Stimulated activated CD8-positive, alpha-beta memory T cell treated with anti-CD3 and anti-CD28 coated beads, Interleukin-4, amount 100 ng/mL, for 1 hour (primary cell): Measurements from ENCODE around the gene TOPBP1.
"Not testable (repeated sequence)": the region's sequence is repeated elsewhere in the genome, so short reads cannot be mapped to it uniquely, and the experiment has no call there.

ENCODE experiments used
- DNase-seq, 2 donors: peaks; one replicate each; pipeline ENCODE4 v3.0.0-alpha.2; 2020; ENCODE audit warnings: low read depth in 2 of 2, low spot score in 1 of 2

The TOPBP1 gene

GRCh38 chr3:133661454-133662277 lies at the start of gene TOPBP1:
TOPBP1 (minus strand) TSS chr3:133661941; CDS start chr3:133661127, 814 bp downstream.
- DNase-seq, result peak; percentile 61 to 67

GRCh38 chr3:133711013-133711412 lies 49.3 kb upstream of the TOPBP1 start:
- DNase-seq, result no peak

GRCh38 chr3:133709139-133709750 lies 47.5 kb upstream of the TOPBP1 start:
- DNase-seq, result no peak

- no peak for DNase-seq
These were observed 44.3 kb upstream of the TOPBP1 start for GRCh38 chr3:133706033-133706432.

- DNase-seq, result no peak
These were observed 42.2 kb upstream of the TOPBP1 start for GRCh38 chr3:133703915-133704314.

GRCh38 chr3:133701435-133702358 lies 40.0 kb upstream of the TOPBP1 start:
- DNase-seq, result no peak

- no peak for DNase-seq
These were observed 38.6 kb upstream of the TOPBP1 start for GRCh38 chr3:133700351-133700750.

- no peak for DNase-seq
These were observed 38.2 kb upstream of the TOPBP1 start for GRCh38 chr3:133699903-133700302.

- DNase-seq, result no peak
These were observed 37.7 kb upstream of the TOPBP1 start for GRCh38 chr3:133699467-133699866.

GRCh38 chr3:133697960-133698359 lies 36.2 kb upstream of the TOPBP1 start:
- DNase-seq, result no peak

GRCh38 chr3:133695560-133696171 lies 33.9 kb upstream of the TOPBP1 start:
- DNase-seq, result no peak

- DNase-seq, result no peak
These were observed 32.8 kb upstream of the TOPBP1 start for GRCh38 chr3:133694288-133695268.

- no peak for DNase-seq
These were observed 32.1 kb upstream of the TOPBP1 start for GRCh38 chr3:133693821-133694220.

- no peak for DNase-seq
These were observed 31.0 kb upstream of the TOPBP1 start for GRCh38 chr3:133692759-133693158.

GRCh38 chr3:133691273-133692107 lies 29.7 kb upstream of the TOPBP1 start:
- DNase-seq, result no peak

- DNase-seq, result not testable (repeated sequence)
These were observed 16.3 kb upstream of the TOPBP1 start for GRCh38 chr3:133677993-133678392.

GRCh38 chr3:133676336-133677118 lies 14.8 kb upstream of the TOPBP1 start:
- no peak for DNase-seq

GRCh38 chr3:133675631-133676335 lies 14.0 kb upstream of the TOPBP1 start:
- no peak for DNase-seq
